HL-60 (cell line): Measurements from ENCODE around the gene PRPSAP1.

Experiments used
- DNase-seq, 2 experiments: peaks; one replicate each; pipeline ENCODE4 v3.0.0-alpha.2; 2010 to 2020; ENCODE audit warnings: low read depth in 1 of 2, low spot score in 1 of 2
- H3K27ac ChIP-seq: fragments of 250-450 bp; sonication (Bioruptor Pico); replicated peaks from 2 replicates; pipeline ENCODE4 v1.5.1; 2020; ENCODE audit warnings: mild to moderate bottlenecking, moderate library complexity
- H3K27me3 ChIP-seq: fragments of 250-450 bp; sonication (Bioruptor Pico); 2 replicates; pipeline ENCODE4 v1.5.1; 2021; ENCODE audit warnings: mild to moderate bottlenecking, moderate library complexity; ENCODE audit not compliant: insufficient read depth, poor library complexity, severe bottlenecking
- H3K4me3 ChIP-seq: replicated peaks from 2 replicates; pipeline ENCODE4 v1.5.1; 2011; ENCODE audit warnings: mild to moderate bottlenecking, control low read depth, low read length; ENCODE audit not compliant: insufficient read depth
- GABPA ChIP-seq: IDR thresholded peaks from 2 replicates; pipeline ENCODE4 v1.6.1; 2012; ENCODE audit warnings: low read depth
- POLR2AphosphoS5 ChIP-seq: IDR thresholded peaks from 2 replicates; pipeline ENCODE4 v1.6.1; 2012; ENCODE audit warnings: low read depth
- SPI1 ChIP-seq: IDR thresholded peaks from 2 replicates; pipeline ENCODE4 v1.6.1; 2012; ENCODE audit warnings: low read depth, mild to moderate bottlenecking, borderline replicate concordance
- TF ChIP-seq, protein P1 (sequence below): IDR thresholded peaks from 2 replicates; pipeline ENCODE4 v1.6.1; 2012; ENCODE audit warnings: low read depth; ENCODE audit not compliant: insufficient replicate concordance
- TF ChIP-seq, protein P2 (sequence below): IDR thresholded peaks from one replicate; pipeline ENCODE4 v1.5.1; 2011; ENCODE audit warnings: low read length, control low read depth, inconsistent platforms; ENCODE audit not compliant: insufficient read depth

The PRPSAP1 gene

DNA sequence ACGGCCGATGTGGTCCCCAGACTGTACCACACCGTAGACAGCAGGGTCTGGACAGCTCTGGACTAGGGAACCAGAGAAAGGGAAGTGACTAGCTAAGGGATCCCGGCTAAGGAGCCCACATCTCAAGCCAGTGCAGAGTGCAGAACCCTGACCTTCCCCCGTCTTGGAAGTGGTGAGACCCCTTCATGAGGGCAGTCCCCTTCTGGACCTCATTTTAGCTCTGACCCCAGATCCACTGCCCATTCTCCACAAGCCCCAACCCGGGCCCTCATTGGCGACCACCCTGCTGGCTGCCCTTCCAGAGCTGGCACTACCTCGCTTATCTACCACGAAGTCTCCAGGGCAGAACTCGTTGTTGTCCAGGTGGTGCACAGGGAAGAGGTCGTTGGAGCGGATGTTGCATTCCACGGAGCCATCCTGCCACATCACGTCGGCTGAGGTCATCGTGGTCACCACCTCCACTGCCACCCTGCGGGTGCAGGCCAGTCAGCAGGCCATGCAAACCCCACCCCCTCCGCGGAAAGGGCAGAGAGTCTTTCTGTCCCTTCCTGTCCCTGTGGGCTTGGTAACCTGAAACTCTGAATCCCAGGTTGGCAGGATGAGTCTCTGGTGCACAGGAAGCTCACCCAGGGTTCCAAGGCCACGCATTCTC lies 44.9 kb upstream of the PRPSAP1 start:
- peak in 1 of 2 experiments; percentile 15 for DNase-seq
- H3K4me3 ChIP-seq, result no peak overlapping the region
- H3K27me3 ChIP-seq, result no peaks in the 10 kb centered on the region
- H3K27ac ChIP-seq, result no peak overlapping the region
- peak; percentile 54; the same call in 1 of the 2 replicates for TF ChIP-seq SPI1
- TF ChIP-seq, protein P1, sequence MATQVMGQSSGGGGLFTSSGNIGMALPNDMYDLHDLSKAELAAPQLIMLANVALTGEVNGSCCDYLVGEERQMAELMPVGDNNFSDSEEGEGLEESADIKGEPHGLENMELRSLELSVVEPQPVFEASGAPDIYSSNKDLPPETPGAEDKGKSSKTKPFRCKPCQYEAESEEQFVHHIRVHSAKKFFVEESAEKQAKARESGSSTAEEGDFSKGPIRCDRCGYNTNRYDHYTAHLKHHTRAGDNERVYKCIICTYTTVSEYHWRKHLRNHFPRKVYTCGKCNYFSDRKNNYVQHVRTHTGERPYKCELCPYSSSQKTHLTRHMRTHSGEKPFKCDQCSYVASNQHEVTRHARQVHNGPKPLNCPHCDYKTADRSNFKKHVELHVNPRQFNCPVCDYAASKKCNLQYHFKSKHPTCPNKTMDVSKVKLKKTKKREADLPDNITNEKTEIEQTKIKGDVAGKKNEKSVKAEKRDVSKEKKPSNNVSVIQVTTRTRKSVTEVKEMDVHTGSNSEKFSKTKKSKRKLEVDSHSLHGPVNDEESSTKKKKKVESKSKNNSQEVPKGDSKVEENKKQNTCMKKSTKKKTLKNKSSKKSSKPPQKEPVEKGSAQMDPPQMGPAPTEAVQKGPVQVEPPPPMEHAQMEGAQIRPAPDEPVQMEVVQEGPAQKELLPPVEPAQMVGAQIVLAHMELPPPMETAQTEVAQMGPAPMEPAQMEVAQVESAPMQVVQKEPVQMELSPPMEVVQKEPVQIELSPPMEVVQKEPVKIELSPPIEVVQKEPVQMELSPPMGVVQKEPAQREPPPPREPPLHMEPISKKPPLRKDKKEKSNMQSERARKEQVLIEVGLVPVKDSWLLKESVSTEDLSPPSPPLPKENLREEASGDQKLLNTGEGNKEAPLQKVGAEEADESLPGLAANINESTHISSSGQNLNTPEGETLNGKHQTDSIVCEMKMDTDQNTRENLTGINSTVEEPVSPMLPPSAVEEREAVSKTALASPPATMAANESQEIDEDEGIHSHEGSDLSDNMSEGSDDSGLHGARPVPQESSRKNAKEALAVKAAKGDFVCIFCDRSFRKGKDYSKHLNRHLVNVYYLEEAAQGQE, result no peak

DNA sequence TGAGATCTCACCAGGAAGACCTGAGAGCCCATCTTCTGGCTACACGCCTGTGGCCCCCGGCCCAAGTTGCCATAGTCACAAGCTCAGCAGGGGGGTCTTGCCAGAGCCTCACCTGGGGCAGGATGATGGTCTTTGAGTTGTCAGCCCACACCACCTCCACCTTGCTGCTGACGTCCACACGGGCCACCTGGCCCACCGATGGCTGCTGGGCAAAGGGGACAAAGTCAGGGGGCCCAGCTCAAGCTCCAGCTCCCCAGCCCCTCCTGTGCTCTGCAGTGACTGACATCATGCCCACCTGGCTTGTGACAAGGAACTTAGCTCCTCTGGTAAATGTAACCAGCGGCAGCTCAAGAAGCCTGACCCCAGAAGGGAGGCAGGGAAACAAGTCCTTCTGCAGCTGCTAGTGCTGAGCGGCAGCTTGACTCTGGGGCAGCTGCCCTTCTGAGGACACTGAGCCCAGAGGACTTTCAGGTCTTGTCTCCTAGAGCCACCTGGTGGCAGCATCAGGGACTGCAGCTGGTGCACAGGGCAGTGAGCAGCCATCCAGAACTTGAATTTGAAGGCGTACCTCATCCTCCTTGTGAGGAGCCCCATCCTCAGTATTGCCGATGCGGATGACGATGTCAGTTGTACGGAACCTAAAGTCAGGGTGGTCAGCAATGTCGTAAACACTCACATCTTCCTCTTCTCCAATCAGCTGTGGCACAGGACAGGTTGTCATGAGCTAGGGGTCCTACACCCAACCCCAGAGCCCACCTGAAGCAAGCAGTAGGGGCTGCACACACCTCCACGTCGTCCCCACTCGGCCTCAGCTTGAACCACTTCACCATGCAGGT lies 44.2 kb upstream of the PRPSAP1 start:
- peak; percentile 57 to 87 for DNase-seq
- no peak overlapping the region for H3K27ac ChIP-seq
- H3K27me3 ChIP-seq, result no peaks in the 10 kb centered on the region
- no peak overlapping the region for H3K4me3 ChIP-seq
- TF ChIP-seq GABPA (no peak), POLR2AphosphoS5 (no peak), SPI1 (no peak)
- TF ChIP-seq, protein P2, sequence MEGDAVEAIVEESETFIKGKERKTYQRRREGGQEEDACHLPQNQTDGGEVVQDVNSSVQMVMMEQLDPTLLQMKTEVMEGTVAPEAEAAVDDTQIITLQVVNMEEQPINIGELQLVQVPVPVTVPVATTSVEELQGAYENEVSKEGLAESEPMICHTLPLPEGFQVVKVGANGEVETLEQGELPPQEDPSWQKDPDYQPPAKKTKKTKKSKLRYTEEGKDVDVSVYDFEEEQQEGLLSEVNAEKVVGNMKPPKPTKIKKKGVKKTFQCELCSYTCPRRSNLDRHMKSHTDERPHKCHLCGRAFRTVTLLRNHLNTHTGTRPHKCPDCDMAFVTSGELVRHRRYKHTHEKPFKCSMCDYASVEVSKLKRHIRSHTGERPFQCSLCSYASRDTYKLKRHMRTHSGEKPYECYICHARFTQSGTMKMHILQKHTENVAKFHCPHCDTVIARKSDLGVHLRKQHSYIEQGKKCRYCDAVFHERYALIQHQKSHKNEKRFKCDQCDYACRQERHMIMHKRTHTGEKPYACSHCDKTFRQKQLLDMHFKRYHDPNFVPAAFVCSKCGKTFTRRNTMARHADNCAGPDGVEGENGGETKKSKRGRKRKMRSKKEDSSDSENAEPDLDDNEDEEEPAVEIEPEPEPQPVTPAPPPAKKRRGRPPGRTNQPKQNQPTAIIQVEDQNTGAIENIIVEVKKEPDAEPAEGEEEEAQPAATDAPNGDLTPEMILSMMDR, result peak; percentile 98
- TF ChIP-seq, protein P1, result no peak

DNA sequence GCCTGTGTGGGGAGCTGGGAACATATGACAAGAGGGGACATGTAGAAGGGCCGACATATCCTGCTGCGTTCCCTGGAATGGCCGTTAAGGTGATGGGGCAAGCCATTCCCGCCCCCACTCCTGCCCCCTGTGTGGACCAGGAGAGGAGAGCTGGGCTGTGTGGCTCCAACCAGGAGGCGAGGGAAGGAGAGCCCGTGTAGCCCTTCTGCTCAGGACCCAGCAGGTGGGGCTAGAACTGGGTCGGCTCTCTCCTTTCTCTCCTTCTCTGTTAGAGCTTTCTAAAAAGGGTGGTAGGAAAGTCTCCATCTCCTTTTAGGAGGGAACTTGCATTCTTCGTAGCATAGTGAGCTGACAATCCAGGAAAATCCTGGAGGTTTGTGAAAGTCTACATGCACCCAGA lies 43.5 kb upstream of the PRPSAP1 start:
- no peaks in the 10 kb centered on the region for H3K27me3 ChIP-seq
- no peak overlapping the region for H3K4me3 ChIP-seq
- H3K27ac ChIP-seq, result no peak overlapping the region
- TF ChIP-seq, protein P2, result no peak
- TF ChIP-seq, protein P1, result no peak
- TF ChIP-seq SPI1 (no peak), GABPA (no peak), POLR2AphosphoS5 (no peak)
- no peak for DNase-seq
